Fibroblast of pulmonary artery (primary cell): ENCODE data around the gene SBNO2.
A peak's percentile ranks its signal among the peaks of the same experiment; 100 is the strongest.

ENCODE experiments used
- DNase-seq: peaks from one replicate; pipeline ENCODE4 v3.0.0-alpha.2; 2010; ENCODE audit warnings: low read depth
- H3K4me3 ChIP-seq: replicated peaks from 2 replicates; pipeline ENCODE4 v1.5.1; 2011; ENCODE audit warnings: low read depth, mild to moderate bottlenecking, control low read depth, low read length, moderate library complexity
- TF ChIP-seq, protein P1 (sequence below): IDR thresholded peaks from 2 replicates; pipeline ENCODE4 v1.5.1; 2011; ENCODE audit warnings: mild to moderate bottlenecking, control low read depth, low read length, inconsistent platforms; ENCODE audit errors: missing control alignments

Gene SBNO2

GRCh38 chr19:1182068-1182467 lies 8.0 kb upstream of the SBNO2 start:
- H3K4me3 ChIP-seq = no peak overlapping the region
- DNase-seq = no peak
- TF ChIP-seq, protein P1, sequence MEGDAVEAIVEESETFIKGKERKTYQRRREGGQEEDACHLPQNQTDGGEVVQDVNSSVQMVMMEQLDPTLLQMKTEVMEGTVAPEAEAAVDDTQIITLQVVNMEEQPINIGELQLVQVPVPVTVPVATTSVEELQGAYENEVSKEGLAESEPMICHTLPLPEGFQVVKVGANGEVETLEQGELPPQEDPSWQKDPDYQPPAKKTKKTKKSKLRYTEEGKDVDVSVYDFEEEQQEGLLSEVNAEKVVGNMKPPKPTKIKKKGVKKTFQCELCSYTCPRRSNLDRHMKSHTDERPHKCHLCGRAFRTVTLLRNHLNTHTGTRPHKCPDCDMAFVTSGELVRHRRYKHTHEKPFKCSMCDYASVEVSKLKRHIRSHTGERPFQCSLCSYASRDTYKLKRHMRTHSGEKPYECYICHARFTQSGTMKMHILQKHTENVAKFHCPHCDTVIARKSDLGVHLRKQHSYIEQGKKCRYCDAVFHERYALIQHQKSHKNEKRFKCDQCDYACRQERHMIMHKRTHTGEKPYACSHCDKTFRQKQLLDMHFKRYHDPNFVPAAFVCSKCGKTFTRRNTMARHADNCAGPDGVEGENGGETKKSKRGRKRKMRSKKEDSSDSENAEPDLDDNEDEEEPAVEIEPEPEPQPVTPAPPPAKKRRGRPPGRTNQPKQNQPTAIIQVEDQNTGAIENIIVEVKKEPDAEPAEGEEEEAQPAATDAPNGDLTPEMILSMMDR = no peak

GRCh38 chr19:1181606-1182005 lies 7.5 kb upstream of the SBNO2 start:
- no peak overlapping the region for H3K4me3 ChIP-seq
- TF ChIP-seq, protein P1 = no peak
- no peak for DNase-seq

DNA sequence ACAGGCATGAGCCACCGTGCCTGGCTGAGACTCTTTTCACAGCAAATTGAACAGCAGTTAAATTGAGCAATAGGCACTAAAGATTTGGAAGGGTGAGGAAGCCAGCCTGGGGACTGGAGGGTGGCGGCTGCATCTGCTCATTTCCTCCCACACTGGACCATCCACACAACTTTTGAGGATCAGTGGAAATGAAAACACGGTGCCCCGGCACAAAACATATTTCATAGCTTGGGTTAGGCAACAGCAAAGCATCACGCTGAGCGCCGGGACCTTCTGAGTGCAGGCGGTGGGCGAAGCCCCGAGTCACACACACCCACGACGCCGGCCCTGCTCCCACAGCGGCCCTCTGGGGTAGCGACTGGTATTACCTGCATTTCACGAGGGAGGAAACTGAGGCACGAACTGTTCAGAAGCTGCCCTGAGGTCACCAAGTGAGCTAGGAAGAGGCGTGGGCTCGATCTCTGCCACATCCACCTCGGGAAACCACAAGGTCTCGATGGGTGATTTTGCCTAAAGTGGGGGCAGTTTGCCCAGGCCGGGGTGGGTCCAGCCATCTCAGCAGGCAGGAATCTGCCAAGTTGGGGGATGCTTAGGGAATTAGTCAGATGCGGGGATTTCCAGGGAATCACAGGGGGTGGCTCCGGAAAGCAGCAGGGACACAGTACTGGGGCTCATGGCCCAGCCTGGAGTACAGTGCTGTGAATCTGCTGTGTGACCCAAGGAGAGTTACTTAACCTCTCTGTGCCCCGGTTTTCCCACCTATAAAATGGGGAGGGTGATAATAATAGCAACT lies 3.5 kb upstream of the SBNO2 start:
- DNase-seq = peak; percentile 95
- no peak overlapping the region for H3K4me3 ChIP-seq
- TF ChIP-seq, protein P1 = peak; percentile 32

- peak overlapping the region; percentile 88 for H3K4me3 ChIP-seq
- peak; percentile 22 for DNase-seq
- TF ChIP-seq, protein P1 = no peak
These were observed 766 bp downstream of the SBNO2 start for GRCh38 chr19:1173159-1173844.

DNA sequence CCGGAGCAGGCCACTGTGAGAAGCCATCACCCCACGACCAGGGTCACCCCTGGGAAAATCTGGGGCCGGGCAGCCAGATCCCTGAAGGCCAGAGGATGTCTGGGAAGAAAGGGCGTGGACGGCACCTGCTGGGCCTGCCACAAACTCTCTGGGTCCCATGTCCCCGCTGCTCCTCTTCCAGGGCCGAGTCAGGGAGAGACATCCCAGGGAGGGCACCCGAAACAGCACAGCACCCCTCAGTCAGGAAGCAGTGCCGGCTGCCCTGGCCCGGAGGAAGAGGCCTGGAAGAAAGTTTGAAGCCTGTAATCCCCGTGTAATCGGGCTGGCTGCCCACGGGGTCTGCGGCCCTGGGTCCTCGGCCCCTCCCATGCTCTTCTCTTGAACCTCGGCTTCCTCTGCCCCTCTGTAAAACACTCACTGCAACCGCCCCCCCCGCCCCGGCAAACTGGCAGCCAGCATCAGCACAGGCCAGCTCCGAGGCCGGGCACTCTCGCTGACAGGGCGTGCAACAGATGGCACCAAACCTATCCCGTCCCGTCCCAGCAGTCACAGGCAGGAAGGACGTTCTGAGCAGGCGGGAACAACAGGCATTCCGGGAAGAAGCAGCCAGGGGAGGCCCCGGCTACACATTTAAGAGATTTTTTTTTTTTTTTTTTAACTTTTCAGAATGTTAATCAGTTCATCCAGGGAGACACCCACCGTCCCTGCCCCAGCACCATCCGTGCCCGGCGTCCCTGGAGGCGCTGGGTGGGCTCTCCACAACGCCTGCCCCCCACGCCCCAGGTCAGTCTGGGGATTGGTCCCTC lies 1.5 kb downstream of the SBNO2 start:
- peak overlapping the region; percentile 88 for H3K4me3 ChIP-seq
- DNase-seq = peak; percentile 85
- TF ChIP-seq, protein P1 = no peak

- DNase-seq = no peak
- H3K4me3 ChIP-seq = peak overlapping the region; percentile 88
- TF ChIP-seq, protein P1 = no peak
These were observed 2.2 kb downstream of the SBNO2 start for GRCh38 chr19:1171755-1172352.
